ENCODE data around the gene BSG.
"Not testable (repeated sequence)": the region's sequence is repeated elsewhere in the genome, so short reads cannot be mapped to it uniquely, and the experiment has no call there.

The BSG gene

DNA sequence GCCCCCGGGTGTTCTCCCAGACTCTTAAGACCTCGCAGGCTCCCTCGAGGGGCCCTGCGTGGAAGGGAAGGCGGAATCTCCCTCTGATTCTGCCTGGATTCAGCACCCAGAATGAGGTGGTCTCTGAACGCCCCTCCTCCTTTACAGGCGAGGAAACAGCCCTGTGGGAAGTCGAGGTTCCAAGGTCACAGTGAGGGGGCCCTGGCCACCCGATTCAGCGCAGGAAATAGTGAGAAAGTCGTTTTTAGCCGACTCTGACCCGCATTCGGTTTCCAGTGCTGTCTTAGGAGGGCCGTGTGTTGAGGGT lies 1.1 kb downstream of the BSG start:
- DNase-seq, result no peak

DNA sequence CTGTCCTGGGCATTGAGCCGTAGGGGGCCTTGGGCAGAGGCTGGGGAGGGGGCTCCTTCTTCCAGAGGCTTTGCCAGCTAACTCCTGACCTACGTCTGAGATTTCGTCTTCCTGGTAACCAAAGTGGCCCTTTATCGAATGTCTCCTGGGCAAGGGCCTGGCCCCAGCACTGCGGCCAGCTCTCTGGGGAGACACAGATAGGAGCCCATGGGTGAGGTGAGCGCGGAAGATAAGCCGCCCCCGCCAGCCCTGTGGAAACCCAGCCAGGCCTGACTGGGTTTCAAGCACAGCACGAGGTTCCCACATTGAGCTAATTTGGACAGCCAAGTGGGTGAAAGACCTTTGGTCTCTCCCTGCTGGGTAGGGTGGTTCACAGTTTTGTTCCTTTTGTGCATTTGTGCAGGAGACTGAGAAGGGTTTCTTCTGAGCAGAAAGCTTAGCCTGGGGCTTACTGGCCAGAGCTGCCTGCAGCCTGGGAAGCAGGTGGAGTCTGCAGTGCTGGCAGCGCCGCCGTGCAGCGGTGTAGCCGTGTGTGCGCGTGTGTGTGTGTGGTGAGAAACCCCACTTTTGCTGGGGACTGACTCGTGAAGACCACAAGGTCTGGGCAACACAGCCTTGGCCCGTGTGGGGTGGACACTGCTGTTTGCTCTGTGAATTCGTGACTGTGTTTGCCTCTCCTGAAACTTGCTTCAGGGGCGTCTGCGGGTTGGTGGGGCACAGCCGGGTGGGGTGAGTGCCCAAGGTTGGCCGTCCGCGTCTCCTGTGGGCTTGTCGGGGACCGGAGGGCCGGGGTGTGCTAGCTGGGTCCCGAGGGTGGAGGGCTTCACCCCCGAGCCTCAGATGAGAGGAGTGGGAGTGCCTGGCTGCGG lies 2.5 kb downstream of the BSG start:
- DNase-seq, result no peak

DNA sequence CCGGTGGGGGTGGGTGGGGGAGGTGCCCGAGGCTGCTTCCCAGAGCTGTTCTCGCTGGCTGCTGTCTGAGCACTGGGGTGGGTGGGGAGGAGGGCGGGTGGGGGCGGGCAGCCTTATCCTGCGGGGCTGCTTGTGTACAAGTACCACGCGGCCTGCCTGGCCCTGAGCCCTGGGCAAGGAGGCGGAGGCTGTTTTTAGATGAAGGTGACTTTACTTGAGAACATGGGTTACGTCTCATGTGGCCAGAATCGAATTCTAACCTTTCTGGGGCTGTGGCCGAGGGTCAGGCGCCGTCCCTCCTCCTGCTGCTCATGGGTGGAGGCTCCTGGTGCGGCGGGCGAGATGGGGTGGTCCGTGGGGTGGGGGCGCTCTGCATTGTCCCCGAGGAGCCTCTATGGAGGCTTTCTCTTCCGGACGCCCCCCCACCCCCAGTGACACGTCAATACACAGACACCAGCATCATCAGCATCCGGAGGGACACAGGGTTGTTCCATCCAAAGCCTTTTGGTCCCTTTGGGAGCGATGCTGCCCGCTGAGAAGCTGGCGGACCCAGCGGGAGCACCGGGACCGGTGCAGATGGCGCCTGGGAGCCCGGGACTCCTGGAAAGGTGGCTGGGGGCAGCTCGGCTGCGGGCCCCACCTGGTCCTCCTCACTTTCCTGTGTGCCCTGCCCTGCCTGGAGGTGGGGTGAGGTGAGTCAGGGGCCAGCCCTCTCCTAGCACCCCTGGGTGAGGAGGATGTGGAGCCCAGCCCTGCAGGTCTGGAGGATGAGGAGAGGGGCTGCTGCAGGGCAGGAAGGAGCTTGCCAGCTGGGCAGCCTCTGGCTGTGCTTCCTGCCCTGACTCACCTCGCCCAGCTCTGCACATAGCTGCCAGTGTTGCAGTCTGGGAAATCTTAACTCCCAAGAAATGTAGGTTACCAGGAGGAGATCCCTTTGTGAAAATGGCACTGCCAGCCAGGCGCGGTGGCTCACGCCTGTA lies 3.4 kb downstream of the BSG start:
- DNase-seq, result no peak

DNA sequence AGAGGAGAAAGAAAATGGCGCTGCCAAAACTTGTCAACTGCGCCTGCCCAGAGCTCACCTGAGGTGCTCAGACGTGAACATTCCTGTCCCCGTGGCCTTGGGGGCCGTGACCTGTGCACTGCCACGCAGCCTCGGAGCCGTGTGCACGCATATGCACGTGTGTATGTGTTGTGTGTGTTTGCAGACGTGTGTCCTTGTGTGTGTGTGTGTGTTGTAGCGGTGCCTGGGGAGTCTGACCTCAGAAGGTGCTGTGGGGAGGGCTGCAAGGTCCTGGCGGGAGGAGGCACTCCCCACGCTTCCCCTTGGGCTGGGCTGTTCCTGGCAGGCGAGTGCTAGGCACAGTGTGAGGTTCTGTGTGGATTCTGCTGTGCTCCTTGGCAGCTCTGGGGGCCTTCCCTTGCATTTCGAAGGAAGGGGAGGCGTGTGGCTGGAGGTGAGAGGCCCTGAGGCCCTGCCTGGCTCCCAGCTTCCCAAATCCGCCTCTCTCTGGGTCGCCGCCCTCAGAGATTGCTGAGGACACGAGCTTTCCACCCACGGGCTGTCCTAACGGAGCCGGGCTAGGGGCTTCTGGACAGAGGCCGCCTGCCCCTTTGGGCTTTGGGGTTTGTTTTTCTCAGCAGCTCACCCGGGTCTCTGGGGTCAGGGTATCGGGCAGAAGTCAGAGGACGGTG lies 4.5 kb downstream of the BSG start:
- DNase-seq, result no peak

DNA sequence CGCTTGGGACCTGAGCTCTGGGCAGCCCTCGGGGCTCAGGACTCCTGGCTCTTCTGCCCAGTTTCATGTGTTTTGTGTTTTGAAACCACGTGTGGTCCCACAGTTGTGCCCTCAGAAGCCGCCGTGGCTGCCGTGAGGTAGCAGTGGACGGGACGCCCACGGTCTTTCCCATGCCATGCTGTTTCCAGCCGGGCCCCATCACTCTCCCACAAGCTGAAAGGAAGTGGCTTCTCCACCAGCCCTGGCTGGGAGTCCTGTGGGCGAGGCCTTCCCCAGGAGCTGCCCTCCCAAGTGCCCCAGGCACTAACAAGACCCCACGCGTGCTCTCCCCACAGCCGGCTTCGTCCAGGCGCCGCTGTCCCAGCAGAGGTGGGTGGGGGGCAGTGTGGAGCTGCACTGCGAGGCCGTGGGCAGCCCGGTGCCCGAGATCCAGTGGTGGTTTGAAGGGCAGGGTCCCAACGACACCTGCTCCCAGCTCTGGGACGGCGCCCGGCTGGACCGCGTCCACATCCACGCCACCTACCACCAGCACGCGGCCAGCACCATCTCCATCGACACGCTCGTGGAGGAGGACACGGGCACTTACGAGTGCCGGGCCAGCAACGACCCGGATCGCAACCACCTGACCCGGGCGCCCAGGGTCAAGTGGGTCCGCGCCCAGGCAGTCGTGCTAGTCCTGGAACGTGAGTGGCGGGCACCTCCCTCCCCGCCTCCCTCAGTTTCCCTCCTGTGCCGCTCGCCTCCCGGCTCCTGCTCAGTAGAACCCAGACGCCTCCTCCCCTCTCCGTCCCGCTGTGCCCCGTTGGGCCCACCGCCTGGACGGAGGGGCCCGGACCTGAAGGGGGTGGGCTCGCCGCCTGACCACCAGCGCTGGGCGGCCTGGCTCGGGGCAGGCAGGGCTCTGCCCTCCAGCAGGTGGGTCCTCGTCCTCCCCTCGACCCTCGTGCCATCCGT lies 5.3 kb downstream of the BSG start:
- no peak for DNase-seq

DNA sequence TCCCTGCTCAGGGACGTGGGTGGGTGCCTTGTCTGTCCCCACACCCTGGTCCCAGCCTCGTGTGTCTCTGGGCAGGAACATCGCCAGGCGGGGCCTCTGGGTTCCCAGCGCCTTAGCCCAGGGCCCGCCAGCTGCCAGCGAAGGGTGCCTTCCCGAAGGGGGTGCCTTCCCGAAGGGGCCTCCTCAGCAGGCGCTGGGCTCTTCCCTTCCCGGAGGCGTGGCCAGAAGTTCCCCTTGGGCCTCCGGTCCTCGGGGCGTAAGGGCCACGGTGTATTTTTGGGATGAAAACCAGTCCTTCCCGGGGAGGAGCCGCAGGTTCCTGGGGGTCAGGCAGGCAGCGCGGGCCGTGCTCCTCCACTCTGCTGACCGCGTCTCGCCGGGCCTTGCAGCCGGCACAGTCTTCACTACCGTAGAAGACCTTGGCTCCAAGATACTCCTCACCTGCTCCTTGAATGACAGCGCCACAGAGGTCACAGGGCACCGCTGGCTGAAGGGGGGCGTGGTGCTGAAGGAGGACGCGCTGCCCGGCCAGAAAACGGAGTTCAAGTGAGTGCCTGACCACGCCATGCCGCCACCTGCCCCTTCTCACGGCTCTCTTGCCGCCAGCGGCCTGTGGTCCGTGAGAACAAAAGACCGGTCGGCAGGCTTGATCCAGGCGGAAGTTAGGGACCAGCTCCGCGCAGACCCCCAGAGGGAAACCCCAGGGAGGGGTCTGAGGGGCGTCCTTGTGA lies 6.9 kb downstream of the BSG start:
- DNase-seq, result no peak

DNA sequence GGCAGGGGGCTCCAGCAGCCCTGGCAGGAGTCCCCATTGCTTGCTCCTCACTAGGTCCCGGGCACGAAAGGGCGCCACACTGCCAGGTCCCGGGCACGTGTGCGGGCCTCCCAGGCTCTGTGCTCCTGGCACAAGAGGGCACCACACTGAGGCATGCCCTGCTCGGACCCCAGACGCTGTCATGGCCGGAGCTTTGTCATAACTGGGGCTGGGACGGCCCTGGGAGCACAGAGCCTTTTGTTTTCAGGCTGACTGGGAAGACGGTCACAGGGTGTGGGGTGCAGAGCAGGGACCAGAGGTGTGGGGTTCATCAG lies 7.4 kb downstream of the BSG start:
- DNase-seq, result no peak

DNA sequence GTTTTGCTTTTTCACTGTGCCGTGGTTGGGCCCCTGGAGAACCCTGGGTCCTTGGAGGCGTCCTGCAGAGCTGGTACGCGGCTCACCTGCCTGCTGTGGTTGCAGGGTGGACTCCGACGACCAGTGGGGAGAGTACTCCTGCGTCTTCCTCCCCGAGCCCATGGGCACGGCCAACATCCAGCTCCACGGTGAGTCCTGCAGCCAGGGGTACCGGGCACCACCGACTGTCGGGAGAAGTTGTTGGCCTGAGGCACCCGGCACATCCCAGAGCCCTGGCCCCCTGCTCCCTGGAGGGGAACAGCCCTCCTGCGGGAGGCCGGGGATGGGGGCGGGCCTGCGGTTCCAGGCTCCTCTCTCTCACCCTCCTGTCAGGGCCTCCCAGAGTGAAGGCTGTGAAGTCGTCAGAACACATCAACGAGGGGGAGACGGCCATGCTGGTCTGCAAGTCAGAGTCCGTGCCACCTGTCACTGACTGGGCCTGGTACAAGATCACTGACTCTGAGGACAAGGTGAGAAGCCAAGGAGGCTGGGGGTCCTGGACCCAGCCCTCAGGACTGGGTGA lies 8.0 kb downstream of the BSG start:
- DNase-seq, result no peak

DNA sequence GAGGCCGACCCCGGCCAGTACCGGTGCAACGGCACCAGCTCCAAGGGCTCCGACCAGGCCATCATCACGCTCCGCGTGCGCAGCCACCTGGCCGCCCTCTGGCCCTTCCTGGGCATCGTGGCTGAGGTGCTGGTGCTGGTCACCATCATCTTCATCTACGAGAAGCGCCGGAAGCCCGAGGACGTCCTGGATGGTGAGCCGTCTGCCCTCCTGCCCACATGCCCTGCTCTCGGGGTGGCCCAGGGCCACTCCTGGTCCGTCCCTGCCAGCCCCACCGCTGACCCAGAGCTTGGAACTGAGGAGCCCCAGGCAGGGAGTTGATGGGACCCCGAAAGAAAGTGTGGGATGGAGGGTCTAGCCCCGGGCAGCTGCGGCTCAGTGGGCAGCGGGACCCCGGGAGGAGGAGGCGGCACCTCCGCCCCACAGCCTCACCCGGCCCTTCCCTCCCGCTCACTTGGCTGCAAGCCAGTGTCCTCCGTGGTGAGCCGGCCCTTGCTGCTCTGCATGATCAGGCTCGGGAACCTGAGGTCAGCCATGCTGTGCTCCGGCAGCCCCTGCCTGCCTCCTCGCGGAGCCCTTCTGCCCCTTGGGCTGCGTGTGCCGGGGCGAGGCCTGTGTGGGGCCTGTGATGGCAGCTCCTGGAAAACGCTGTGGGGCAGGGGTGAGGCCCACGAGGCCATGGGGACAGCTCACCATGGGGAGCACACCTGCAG lies 9.2 kb downstream of the BSG start:
- no peak for DNase-seq

DNA sequence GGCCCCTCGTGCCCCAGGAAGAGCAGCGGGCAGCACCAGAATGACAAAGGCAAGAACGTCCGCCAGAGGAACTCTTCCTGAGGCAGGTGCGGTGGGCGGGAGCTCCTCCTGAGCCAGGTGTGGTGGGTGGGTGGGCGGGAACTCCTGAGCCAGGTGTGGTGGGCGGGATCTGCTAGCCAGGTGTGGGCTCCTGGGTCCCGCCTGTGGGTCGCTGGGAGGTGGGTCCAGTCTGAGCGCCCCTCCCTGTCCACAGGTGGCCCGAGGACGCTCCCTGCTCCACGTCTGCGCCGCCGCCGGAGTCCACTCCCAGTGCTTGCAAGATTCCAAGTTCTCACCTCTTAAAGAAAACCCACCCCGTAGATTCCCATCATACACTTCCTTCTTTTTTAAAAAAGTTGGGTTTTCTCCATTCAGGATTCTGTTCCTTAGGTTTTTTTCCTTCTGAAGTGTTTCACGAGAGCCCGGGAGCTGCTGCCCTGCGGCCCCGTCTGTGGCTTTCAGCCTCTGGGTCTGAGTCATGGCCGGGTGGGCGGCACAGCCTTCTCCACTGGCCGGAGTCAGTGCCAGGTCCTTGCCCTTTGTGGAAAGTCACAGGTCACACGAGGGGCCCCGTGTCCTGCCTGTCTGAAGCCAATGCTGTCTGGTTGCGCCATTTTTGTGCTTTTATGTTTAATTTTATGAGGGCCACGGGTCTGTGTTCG lies 10.3 kb downstream of the BSG start:
- DNase-seq, result no peak

DNA sequence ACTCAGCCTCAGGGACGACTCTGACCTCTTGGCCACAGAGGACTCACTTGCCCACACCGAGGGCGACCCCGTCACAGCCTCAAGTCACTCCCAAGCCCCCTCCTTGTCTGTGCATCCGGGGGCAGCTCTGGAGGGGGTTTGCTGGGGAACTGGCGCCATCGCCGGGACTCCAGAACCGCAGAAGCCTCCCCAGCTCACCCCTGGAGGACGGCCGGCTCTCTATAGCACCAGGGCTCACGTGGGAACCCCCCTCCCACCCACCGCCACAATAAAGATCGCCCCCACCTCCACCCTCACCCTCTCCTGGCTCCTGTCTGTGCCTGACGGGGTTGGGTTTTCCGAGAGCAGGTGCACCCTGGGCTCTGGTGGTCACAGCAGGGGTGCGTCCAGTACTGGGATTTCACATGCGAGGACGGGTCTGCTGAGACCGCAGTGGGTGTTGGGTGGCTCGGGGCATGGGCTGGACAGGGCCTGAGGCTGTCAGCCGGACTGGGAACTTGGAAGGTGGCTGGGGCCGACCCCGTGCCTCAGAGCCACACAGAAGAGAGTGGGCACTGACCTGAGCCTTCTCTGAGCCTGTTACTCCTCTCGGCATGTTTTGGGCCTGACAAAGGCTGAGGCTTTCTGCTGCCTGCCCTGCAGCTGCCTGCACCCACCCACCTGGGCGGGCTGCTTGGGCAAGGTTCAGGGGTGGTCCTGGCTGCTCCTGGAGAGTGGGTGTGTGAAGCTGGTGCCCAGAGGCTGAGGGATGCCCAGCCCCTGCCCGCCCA lies 11.0 kb downstream of the BSG start:
- no peak for DNase-seq

DNA sequence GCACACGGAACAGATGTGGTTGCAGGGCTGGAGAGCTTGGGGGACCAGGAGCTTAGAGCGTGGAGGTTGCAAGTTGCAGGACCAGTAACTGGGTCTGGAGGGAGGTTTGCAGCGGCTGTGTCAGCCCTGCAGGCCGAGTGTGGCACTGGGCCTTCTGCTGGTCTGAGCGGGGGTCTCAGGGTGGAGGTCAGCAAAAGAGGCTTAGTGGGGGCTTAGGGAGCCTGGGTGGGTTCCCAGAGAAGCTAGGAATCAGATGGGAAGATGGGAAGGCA lies 11.5 kb downstream of the BSG start:
- DNase-seq, result no peak

DNA sequence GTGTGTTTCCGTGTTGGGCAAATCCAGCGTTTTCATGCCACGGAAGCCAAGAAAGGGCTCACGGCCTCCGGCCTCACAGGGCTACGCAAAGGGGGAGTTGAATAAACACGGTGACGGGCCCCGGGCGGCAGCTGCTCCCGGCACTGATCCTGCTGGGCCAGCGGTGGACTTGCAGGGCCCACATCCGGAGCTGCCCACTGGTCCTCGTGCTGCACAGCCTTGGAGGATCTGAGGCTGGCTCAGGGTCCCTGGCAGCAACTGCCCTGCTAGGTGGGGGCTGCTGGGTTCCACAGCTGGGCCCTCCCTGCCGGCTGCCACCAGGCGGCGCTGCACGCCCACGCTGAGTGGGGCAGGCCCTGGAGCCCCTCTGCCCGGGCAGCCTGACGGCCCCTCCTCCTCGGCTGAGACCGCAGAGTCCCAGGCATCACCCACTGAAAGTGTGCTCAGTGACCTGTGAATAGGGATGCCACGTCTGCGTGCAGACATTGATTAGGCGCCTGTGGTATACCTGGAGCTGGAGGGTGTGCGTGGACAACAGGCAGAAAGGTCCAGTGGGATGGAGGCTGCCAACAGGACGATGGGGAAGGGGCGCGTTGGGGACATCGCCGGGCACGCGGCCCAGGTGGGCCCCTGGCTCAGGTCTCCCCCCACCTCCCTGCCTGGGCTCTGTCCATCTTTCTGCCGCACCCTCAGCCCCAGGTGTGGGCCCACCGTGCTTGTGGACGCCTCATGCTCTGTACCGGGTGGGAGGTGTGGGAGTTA lies 12.0 kb downstream of the BSG start:
- DNase-seq, result no peak

DNA sequence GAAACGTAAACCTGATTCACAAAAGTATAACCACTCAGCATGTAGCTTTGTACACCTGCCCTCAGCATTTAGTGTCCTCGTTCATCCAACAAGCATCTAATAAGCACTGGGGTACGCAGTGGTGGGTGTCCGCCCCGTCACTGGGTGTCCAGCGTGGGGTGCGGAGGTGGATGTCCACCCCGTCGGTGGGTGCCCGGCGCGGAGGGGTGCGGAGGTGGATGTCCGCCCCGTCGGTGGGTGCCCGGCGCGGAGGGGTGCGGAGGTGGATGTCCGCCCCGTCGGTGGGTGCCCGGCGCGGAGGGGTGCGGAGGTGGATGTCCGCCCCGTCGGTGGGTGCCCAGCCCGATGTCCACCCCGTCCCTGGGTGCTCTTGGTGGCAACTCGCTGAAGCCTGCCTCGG lies 12.8 kb downstream of the BSG start:
- not testable (repeated sequence) for DNase-seq

DNA sequence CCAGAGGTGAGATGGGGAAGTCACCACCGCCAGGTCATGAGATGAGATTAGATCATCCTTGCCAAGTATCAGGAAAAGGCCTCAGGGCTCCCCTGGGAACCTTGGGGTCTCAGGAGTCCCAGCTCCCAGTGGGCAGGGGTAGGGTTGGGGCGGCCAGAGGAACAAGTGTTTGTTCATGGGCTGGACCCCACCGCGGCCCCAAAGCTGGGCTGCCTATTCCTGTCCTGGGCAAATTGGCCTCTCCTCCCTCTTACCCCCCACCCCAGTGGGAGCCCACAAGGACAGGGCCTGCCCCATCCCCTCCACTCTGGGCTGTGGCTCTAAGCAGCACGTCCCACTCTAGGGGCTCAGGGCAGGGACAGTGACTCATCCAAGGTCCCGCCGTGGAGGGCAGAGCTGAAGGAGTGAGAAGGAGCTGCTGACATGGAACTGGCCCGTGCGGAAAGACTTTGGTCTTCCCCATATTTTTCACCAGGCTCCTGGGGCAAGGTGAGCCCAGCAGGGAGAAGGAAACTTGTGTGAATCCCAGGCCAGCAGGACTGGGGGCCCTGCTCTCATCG lies 13.2 kb downstream of the BSG start:
- no peak for DNase-seq

DNA sequence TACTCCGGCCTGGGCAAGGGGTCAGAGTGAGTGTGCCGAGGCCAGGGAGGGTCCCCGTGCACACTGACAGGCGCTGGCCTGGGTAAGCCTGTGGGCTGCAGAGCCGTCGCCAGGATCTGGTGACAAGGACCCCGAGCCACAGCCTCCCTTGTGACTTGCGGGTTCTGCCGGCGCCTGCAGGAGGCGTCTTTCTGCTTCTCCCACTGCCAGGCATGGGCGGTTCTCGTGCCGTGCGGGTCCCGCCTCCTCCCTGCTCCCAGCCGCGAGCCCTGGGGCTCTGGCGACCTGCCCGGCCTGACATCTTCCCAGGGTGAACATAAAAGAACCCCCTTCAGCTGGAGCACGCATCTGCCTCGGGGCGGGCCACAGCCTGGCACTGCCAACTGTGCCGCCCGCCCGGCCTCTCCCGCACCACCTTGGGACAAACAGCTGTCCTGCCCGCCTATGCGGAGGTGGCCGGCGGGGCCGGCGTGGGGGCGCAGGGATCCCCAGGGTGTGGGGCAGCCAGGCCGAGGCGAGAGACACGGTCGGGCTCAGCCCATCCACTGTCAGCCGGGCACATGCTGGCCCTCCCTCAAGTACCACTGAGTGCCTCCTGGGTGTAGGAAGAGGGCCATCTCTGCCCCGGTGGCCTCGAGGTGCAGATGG lies 15.8 kb downstream of the BSG start:
- peak; percentile 87 for DNase-seq

DNA sequence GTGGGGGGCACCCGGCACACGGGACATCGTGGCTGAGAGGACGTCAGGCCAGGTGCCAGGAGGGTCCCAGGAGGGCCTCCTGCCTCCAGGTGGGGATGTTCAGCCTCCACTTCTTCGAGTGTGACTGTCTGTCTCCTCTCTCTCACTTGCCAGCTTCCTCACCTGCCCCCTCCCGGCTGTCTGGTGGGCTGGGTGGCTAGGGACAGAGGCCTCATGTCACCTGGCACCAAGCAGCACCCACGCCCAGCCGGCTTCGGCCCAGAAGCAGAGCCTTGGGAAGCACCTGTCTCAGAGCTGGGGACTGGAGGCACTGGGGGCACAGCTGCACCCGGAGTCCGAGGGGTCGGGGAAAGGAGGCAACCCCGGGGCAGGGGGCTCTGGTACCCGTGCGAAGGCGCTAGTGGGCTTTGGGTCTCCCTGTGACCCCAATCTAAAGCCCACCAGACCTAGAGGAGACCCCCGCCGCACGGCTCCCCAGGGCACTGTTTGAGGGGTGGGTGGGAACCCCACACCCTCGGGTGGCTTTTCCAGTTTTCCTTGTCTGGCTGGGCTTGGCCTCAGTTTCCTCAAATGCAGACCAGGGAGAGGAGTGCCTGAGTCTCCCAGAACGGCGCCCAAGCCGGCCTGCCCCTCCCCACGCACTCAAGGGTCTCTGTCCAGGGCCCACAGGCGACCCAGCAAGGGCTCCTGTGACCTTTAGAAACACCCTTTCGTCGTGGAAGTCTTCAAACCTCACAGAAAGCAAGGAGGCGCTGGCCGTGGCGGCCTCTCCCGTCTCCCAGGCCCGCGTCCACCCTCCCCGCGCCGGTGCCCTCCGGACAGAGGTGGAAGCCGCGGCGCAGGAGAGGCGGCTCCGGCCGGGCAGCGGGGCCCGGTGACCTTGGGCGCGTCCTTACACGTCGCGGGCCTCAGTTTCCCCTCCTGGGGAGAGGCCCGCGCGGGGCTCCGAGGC lies 16.6 kb downstream of the BSG start:
- no peak for DNase-seq

Data from NCI-H774 (cell line).